RPMI7951 (cell line): ENCODE results near the gene MEIS3. TPM values are rescaled to one million over a fixed set of nuclear protein-coding genes. Genes with fewer than 3 reads are reported as not detected.
A peak's percentile ranks its signal among the peaks of the same experiment; 100 is the strongest.
"Not testable (repeated sequence)": the region's sequence is repeated elsewhere in the genome, so short reads cannot be mapped to it uniquely, and the experiment has no call there.

Experiments used
- DNase-seq: peaks from one replicate; pipeline ENCODE4 v3.0.0-alpha.2; 2012; ENCODE audit warnings: low read depth
- total RNA-seq: library from RNA; depleted of rRNA; stranded (reverse); fragments of >200 nt; shearing (Covaris generic); gene quantifications from 2 replicates; pipeline ENCODE4 v1.2.3, GENCODE V29; 2014

MEIS3 gene
- total RNA-seq, 1 experiment from 2014 or later = 28.8 TPM

DNA sequence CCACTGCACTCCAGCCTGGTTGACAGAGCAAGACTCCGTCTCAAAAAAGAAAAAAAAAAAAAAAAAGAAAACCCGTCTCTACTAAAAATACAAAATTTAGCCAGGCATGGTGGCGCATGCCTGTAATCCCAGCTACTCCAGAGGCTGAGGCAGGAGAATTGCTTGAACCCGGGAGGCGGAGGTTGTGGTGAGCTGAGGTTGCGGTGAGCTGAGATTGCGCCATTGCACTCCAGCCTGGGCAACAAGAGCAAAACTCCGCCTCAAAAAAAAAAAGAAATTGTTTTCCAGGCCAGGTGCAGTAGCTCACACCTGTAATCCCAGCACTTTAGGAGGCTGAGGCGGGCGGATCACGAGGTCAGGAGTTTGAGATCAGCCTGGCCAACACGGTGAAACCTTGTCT, 32.7 kb downstream of the MEIS3 start:
- not testable (repeated sequence) for DNase-seq

DNA sequence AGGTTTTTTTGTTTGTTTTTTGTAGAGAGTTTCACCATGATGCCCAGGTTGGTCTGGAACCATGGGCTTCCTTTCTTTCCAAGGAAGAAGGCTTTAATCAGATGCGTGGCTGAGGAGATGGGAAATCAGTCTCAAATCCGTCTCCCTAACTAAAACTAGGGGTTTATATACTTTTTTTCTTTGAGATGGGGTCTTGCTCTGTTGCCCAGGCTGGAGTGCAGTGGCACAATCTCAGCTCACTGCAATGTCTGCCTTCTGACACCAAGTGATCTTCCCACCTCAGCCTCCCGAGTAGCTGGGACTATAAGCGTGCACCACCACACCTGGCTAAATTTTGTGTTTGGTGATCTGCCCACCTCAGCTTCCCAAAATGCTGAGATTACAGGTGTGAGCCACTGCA, 34.8 kb downstream of the MEIS3 start:
- not testable (repeated sequence) for DNase-seq

DNA sequence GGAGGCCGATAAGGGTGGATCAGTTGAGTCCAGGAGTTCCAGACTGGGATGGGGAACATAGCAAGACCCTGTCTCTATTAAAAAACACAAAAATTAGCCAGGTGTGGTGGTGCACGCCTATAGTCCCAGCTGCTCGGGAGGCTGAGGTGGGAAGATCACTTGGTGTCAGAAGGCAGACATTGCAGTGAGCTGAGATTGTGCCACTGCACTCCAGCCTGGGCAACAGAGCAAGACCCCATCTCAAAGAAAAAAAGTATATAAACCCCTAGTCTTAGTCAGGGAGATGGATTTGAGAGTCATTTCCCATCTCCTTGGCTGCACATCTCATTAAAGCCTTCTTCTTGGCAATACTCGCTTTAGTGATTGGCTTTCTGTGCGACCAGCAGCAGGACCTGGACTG, 35.4 kb downstream of the MEIS3 start:
- not testable (repeated sequence) for DNase-seq

DNA sequence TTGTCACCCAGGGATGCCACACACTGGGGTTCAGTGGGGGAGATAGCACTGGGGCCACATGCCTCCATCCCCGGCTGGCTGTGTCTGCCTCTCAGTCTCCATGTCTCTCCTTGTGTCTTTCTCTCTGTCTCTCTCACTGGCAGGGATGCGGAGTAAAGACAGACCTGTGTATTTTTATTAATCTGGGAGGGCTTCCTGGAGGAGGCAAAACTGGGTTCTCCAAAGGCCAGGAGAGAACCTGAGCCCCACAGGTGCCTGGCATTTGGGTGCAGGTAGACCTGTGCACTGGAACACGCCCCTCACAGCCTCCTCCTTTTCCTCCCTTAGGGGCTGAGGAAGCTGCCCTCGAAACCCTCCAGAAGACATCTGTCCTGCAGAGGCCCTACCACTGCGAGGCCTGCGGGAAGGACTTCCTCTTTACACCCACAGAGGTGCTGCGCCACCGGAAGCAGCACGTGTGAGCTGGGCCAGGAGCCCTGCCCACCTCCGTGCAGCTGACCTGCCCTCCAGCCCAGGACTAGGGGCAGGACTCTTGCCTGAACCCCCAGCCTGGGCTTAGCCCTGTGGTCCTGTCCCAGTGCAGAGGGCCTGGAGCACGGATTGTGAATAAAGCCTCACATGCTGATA, 37.6 kb downstream of the MEIS3 start:
- DNase-seq = no peak

DNA sequence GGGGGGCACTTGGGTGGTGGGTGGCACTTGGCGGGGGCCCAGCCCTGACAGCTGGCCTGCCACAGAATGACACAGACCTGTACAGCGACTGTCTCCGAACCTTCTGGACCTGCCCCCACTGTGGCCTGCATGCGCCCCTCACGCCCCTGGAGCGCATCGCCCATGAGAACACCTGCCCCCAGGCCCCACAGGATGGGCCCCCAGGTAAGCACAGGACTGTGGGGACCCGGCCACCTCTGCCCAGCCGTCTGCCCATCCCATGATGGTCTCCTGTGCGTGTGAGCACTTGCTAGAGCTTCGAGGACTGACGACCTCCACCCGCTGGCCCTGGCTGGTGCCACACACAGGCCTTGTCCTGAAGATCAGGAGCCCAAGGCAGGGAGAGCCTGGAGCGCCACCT, 38.2 kb downstream of the MEIS3 start:
- DNase-seq = no peak

DNA sequence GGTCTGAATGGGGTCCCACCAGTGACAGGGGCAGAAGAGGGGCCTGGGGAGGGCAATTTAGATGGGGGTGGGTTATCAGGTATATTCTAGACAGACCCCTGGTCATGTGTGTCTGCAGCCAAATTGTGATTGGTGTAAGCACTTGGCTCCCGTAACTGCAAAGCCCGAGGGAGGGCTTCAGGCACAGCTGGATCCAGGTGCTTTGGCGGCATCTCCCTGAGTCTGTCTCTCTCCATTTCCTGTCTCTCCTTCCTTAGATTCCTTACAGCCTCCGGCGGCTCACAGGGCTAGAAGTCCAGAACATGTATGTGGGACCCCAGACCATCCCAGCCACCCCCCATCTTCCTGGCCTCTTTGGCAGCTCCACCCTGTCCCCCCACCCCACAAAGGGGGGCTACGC, 38.8 kb downstream of the MEIS3 start:
- no peak for DNase-seq

DNA sequence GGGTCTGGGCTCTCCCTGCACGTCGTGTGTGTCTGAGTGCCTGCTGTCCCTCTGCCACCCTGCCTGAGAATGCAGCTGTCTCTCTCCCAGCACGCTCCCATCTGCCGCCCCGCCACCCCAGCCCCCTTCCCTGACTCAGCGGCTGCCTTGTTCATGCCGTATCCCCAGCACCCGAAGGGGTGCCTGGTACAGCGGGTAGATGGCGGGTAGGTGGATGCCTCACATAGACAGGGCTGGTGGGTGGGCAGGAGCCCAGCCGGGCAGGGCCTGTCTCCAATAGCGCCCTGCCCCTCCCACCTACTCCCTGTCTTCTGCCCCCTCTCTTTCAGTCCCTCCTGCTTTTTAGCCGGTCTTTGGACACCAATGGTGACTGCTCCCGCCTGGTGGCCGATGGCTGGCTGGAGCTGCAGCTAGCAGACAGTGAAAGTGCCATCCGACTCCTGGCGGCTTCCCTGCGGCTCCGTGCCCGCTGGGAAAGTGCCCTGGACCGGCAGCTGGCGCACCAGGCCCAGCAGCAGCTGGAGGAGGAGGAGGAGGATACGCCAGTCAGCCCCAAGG, 39.9 kb downstream of the MEIS3 start:
- no peak for DNase-seq

DNA sequence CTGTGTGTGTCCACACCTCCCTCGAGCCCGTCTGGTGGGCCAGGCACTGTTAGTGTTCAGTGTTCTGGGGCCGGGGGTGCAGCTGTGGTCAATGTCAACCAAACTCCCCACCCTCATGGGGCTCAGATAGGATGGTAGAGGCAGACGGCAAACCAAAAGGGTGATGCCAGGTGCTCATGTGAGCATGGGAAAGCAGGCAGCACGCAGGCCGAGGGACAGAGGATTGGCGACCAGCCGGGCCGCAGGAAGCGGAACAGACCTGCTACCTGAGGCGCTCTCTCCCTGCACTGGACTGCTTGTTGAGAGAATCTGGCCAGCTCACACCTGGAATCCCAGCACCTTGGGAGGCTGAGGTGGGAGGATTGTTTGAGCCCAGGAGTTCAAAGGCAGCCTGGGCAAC, 41.1 kb downstream of the MEIS3 start:
- DNase-seq = no peak

DNA sequence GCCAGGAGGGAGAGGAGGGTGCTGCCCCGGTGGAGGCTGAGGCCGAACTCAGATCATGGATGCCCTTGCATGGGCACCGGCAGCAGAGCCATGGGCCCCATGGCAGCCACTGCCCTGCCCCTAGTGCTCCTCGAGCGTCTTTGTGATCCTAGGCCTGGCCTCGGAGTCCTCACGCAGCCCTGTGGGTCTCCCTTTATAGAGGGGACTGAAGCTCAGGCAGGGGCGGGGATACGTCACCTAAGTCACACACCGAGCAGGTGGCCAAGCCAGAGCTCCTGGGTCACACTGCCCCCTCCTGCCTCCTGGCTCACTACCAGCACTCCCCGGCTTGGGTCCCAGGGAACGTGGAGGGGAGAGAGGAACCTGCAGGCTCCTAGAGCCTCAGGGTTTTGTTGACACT, 41.5 kb downstream of the MEIS3 start:
- DNase-seq = no peak

DNA sequence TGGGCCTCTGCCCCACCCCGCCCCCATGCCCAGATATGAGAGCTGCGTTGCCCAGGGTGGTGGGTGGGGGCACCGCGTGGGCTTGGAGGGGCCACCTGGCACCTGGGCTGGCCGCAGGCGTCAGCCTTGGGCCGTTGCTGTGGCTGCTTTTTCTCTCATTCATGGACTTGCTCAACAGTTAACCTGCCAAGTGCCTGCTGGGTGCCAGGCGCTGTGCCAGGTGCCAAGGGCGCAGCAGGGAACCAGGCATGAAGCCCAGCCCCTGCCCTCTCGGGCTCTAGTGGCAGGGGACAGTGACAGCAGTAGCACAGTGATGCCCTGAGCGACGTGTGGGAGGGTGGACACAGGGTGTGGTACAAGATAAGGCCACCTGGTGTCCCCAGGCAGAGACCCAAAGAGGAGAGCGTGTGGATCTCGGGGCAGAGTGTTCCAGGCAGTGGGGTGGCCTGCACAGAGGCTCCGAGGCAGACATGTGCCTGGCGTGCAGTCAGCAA, 42.1 kb downstream of the MEIS3 start:
- no peak for DNase-seq

DNA sequence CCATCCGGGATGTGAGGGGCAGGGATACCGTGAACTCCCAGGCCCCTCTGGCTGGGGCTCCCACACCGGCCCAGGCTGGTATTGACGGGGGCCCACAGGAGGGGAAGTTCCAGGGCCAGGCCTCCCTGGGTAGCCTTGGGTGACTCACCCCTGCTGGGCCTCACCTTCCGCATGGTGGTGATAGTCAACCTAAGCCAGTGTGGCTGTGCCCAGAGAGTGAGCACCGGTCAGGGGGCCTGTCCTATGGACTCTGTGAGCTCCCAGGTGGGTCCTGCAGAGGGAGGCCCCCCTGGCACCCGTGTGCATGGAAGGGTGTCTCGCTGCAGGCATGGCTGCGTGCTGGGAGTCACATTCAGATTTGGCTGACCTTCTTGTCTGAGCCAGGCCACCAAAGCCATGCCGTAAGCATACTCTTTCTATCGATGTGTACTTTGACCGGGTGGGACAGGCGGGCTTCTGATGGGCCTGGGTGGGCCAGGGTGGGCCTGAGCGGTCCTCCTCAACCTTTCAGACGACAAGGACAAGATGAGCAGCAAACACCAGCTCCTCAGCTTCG, 42.7 kb downstream of the MEIS3 start:
- DNase-seq = no peak

DNA sequence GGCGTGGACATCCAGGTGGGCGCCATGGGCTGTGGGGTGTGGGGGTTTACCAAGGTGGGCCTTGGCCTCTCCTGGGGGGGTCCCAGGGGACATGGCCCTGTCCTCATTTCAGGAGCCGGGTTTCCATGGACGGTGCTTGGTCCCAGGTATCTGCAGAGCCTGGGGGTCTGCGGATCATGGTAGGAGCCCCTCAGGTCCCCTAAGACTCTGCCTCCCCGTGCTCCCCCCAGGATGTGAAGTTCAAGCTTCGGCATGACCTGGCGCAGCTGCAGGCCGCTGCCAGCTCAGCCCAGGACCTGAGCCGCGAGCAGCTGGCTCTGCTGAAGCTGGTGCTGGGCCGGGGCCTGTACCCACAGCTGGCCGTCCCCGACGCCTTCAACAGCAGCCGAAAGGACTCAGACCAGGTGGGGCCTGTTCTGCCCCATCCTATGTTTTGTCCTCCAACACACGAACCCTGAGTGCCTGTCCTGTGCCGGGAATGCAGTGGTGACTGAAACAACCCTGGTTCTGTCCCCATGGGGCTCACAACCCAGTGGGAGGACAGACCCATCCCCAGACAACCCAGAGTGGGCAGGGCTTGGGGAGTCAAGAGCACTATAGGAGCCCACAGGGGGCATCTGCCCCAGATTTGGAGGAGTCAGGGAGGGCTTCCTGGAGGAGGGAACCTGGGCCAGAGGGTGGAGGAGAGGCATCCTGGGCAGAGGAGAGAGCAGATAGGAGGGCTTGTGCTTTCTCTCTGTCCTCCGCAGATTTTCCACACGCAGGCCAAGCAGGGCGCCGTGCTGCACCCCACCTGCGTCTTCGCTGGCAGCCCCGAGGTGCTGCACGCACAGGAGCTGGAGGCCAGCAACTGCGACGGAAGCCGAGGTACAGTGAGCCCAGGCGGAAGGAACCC, 43.4 kb downstream of the MEIS3 start:
- DNase-seq = no peak

DNA sequence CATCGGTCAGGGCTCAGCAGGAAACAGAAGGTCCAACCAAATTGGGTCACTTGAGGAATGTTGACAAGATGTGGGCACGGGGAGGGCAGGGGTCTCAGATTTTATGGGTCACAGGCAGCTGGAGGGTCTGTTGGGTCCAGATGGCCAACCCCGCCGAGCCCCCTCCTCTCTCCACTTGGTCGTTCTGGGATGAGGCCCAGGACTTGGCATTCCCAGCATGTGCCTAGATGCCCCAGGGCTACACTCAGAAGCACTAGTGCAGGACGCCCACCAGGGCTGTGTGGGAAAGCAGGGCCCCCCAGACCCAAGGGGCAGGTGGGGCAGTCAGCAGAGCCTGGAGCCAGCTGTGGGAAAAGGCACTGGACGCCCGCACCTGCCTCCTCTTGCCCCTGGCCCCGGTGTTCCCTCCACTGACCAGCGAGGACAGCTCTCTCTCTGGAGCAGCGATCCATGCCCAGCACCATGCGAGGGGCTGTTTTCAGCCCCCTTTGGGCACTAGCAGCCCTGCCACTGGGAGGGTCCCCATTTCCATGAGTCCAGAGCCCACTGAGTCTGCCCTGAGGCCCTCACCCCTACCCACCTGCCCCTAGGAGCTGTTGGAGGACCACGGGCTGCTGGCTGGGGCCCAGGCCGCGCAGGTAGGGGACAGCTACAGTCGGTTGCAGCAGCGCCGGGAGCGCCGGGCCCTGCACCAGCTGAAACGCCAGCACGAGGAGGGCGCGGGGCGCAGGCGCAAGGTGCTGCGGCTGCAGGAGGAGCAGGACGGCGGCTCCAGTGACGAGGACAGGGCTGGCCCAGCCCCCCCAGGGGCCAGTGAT, 44.2 kb downstream of the MEIS3 start:
- DNase-seq = no peak

DNA sequence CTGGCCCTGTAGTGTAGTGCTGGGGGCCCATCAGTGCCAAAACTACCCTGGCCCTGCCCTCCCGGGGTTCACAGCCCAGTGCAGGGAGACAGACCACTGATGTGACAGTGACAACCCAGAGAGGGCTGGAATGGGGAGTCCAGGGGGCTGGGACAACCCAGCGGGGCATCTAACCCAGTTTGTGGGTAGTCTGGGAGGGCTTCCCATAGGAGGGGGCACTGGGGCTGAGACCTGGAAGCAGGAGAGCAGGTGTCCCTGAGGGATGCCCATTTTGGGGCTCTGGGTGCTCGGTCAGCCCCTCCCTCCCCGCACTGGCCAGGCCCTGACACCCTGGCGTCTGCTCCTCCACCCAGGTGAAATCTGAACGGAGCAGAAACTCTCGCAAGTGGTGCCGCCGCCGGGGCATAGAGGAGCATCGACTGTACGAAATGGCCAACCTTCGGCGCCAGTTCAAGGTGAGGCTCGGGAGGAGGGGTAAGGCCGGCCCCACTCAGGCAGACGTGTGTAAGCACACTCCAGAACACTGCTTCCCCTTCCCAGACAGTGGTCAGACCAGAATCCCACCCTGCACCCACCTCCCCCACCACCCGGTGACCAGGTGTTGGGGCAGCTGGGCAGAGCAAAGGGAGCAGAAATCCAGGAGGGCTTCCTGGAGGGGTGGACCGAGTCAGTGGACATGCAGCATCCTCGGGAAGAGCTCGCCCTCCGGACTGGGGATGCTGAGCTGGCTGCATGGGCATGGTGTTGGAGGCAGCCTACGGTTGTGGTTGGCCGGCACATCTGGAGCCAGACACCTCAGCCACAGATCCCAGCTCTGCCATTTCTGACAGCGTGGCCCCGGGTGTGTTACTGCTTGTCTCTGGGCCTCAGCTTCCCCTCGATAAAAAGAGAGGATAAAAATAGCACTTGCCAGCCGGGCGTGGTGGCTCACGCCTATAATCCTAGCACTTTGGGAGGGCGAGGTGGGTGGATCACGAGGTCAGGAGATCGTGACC, 45.8 kb downstream of the MEIS3 start:
- DNase-seq = no peak

DNA sequence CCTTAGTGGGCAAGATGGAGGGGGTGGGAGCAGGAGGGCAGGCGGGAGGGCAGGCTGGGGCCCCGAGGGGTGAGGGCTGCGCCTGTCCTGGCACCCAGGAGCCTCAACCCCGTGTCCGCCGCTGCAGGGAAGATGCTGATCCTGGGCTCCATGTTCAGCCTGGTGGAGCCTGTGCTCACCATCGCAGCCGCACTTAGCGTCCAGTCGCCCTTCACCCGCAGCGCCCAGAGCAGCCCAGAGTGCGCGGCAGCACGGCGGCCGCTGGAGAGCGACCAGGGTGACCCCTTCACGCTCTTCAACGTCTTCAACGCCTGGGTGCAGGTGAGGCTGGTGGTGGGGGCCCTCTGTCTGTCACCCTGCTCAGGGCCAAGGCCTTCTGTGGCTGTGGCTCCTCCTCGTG, 46.7 kb downstream of the MEIS3 start:
- DNase-seq = no peak

DNA sequence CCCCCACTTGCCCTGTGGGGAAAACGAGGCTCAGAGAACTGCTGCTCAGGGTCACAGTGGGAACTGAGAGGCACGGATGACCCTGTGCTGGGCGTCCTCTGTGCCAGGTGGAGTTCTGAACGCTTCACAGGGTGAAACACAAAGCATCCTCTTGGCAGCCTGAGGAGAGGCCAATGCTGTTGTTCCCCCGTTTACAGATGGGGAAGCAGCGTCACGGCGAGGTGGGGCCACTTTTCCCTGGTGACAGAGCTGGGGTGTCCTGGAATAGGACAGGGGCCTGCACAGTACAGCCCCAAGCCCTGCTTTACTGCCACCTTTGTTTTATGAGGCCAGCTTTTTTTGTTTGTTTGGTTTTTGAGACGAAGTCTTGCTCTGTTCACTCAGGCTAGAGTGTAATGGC, 48.1 kb downstream of the MEIS3 start:
- no peak for DNase-seq

DNA sequence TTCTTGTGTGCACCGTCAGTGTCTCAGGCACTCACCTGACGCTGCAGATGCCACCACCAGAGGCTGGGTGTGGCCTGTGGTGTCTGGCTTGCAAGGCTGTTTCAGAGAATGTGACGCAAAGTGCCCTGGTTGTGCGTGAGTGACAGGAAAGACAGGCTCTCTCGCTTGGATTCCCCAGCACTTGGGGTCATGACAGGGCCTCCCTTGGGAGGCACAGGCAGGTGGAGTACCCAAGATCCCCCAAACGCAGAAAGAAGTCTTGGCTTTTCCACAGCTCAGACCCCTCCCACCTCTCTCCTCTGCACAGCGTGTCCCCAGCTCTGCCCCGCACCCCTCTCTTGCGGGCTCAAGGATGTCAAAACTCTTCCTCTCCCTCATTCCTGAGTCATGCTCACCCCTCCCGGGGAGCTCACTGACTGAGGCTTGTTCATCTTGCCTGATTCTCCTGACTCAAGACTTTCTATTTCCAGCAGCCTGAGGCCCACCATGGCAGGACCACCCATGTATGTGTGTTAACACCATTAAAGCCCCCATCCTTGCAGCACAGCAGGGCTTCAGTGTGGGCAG, 49.2 kb downstream of the MEIS3 start:
- DNase-seq = peak; percentile 52

DNA sequence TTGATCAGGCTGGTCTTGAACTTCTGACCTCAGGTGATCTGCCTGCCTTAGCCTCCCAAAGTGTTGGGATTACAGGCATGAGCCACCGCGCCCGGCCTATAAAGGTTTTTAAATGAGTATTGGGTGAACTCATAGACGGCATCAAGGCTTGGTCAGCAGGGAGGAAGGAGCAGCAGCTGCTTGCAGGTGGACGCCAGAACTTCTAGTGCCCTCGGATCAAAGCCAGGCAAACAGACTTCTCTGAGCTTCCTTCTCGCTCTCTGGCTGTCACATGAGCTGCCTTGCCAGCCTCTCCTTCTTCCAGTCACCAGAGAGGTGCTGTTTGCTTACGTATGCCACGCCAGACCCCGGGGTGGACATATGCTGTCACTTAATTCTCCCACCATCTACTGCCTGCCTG, 53.9 kb downstream of the MEIS3 start:
- DNase-seq = not testable (repeated sequence)

DNA sequence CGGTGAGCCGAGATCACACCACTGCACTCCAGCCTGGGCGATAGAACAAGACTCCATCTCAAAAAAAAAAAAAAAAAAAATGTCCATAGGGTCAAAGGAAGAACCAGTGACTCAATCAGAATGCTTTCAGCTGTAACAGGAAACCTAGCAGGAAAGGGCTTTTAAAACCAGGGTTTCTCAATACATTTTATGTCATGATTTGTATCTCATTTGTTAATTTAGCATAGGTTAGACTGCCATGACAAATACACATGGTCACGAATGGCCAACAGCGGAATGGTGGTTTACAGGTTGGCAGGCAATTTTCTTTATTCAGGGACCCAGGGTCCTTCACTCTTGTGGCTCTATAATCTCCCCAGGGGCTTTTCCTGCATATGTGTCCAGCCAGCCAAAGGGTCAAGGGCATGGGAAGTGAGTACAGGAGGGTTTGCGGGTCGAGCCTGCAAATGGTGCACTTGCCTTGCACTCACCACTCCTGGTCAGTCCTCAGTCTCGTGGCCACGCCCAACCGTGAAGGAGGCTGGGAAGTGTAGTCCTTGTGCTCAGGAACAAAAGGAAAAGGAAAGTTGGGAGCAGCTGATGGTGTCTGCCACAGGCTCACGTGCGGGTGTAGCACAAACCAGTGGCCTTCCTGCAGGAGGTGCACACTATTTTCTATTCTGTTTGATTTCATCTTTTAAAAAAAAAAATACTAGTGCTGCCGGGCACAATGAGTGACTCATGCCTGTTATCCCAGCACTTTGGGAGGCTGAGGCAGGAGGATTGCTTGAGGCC, 55.4 kb downstream of the MEIS3 start:
- peak; percentile 69 for DNase-seq
